Testis (tissue), 2 donors: Measurements from ENCODE around the gene COL13A1.

Source experiments
- CTCF ChIP-seq, 3 experiments: fragments of 450-650 bp in 2 of 3; fragments of 200-600 bp in 1 of 3; sonication (generic) in 1 of 3; IDR thresholded peaks; one replicate each; pipeline ENCODE4 v1.5.1; 2016 to 2019; ENCODE audit warnings: antibody characterized with exemption in 3 of 3, mild to moderate bottlenecking in 2 of 3, moderate library complexity in 1 of 3
- POLR2A ChIP-seq: fragments of 450-650 bp; IDR thresholded peaks from one replicate; pipeline ENCODE4 v1.6.1; 2017; ENCODE audit warnings: antibody characterized with exemption, mild to moderate bottlenecking, moderate library complexity

GRCh38 chr10:69787681-69788080 is 14.0 kb upstream of the COL13A1 start:
- TF ChIP-seq CTCF (IDR thresholded peaks at IDR 0.05): no peak
- TF ChIP-seq POLR2A: no peak
